Stimulated activated CD8-positive, alpha-beta memory T cell treated with anti-CD3 and anti-CD28 coated beads, Interleukin-15, amount 100 ng/mL, for 24 hours (primary cell): ENCODE results near the gene SDHAF3.
"Not testable (repeated sequence)": the region's sequence is repeated elsewhere in the genome, so short reads cannot be mapped to it uniquely, and the experiment has no call there.

Source experiments
- DNase-seq: peaks from one replicate; pipeline ENCODE4 v3.0.0-alpha.2; 2020; ENCODE audit warnings: low read depth

SDHAF3 gene

GRCh38 chr7:97126483-97127171 is 9.1 kb downstream of the SDHAF3 start:
- DNase-seq: no peak

- DNase-seq: no peak
Observed at GRCh38 chr7:97128736-97129135, 11.2 kb downstream of the SDHAF3 start.

- DNase-seq: no peak
Observed at GRCh38 chr7:97130417-97131139, 13.1 kb downstream of the SDHAF3 start.

- DNase-seq: no peak
Observed at GRCh38 chr7:97133159-97133558, 15.7 kb downstream of the SDHAF3 start.

- DNase-seq: no peak
Observed at GRCh38 chr7:97138830-97139229, 21.3 kb downstream of the SDHAF3 start.

GRCh38 chr7:97145068-97145467 is 27.6 kb downstream of the SDHAF3 start:
- DNase-seq: no peak

- no peak for DNase-seq
Observed at GRCh38 chr7:97149843-97150242, 32.3 kb downstream of the SDHAF3 start.

- no peak for DNase-seq
Observed at GRCh38 chr7:97155897-97156418, 38.5 kb downstream of the SDHAF3 start.

GRCh38 chr7:97159984-97160383 is 42.5 kb downstream of the SDHAF3 start:
- DNase-seq: not testable (repeated sequence)

GRCh38 chr7:97161609-97162008 is 44.1 kb downstream of the SDHAF3 start:
- not testable (repeated sequence) for DNase-seq

GRCh38 chr7:97166308-97166707 is 48.8 kb downstream of the SDHAF3 start:
- no peak for DNase-seq

GRCh38 chr7:97167176-97167575 is 49.7 kb downstream of the SDHAF3 start:
- no peak for DNase-seq

GRCh38 chr7:97167749-97168148 is 50.3 kb downstream of the SDHAF3 start:
- no peak for DNase-seq

- no peak for DNase-seq
Observed at GRCh38 chr7:97174303-97174702, 56.8 kb downstream of the SDHAF3 start.

- no peak for DNase-seq
Observed at GRCh38 chr7:97179454-97180104, 62.1 kb downstream of the SDHAF3 start.

- no peak for DNase-seq
Observed at GRCh38 chr7:97187067-97187466, 69.6 kb downstream of the SDHAF3 start.

GRCh38 chr7:97196174-97196573 is 78.7 kb downstream of the SDHAF3 start:
- not testable (repeated sequence) for DNase-seq

GRCh38 chr7:97198596-97198995 is 81.1 kb downstream of the SDHAF3 start:
- DNase-seq: no peak

GRCh38 chr7:97200018-97200417 is 82.5 kb downstream of the SDHAF3 start:
- DNase-seq: no peak

GRCh38 chr7:97203957-97204356 is 86.5 kb downstream of the SDHAF3 start:
- no peak for DNase-seq

- no peak for DNase-seq
Observed at GRCh38 chr7:97204821-97205220, 87.3 kb downstream of the SDHAF3 start.

- DNase-seq: no peak
Observed at GRCh38 chr7:97215556-97215955, 98.1 kb downstream of the SDHAF3 start.

GRCh38 chr7:97218767-97219166 is 101.3 kb downstream of the SDHAF3 start:
- DNase-seq: no peak
